ENCODE measurements around the gene KRT6C.

Gene KRT6C

DNA sequence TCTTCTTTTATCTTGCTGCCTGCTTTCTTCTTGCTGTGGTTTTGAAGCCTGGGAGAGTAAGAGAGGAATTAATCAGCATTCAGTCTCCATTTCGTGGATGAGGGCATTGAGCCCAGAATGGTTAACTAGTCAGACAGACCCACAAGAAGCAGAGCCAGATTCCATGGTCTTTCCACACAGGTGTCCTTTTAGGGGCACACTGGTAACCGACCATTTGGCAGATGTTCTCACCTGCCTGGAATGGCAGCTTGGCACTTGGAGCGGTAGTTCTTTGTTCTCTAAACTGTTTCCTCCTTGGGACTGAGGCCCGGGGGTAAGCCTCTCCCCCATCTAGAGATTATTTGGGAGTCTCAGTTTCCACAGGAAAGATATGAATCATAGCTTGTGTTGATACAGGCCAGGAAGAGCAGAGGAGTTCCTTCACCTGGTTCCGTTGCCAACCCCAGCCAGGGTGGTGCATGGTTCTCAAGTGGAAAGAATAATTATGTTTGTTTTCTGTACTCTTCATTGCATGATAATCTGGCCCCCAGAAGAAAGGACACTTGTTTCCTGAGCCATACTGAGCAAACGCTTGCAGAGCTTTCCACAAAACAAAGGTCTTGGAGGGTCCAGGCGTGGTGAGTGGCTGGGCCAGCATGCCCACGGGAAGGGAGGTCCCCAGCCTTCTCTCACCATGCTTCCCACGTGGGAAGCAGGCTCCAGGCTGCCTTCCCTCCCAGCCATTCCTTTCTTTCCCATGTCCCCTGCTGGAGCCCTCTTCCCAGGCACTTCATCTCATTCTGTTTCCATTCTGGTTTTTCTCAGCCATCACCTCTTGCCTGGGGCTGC is 37.4 kb downstream of the KRT6C start:
- DNase-seq (ENCODE audit: low read depth in 4 of 4, low spot score in 1 of 4), result no peak

GRCh38 chr12:52435659-52435999 is 38.0 kb downstream of the KRT6C start:
- no peak for DNase-seq (ENCODE audit: low read depth in 4 of 4, low spot score in 1 of 4)

DNA sequence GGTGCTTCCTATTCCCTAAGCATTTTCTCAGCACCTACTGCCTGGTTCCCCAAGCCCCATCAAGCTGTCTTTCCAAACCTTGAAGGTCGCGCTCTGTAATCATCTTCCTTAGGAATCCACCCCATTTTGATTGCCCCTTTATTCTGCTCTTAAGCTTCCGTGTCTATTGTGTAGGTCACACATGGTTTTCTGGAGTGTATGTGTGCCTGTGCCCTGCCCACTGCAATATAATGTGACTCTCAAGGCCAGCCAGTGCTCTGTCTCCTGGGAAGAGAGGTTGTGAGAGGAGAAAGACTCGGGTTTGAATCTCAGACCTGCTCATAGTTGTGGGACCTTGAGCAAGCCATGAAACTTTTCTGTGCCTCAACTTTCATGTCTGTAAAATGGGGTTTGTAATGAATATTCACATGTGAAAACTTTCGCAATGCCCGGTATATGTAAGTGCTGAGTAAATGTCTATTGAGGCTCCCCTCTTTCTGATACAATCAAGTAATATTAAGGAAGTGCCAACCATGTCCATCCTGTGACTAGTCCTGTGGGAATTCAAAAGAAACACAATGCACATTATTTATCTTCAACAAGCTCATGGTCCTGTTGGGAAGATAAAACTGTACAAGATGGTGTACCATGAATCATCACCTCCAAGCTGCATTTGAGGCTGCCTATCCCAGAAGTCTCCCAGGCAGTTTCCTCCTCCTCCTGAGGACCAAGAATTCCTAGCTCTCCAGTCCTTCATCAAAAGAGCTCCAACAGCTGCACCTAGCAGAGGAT is 38.7 kb downstream of the KRT6C start:
- no peak for DNase-seq (ENCODE audit: low read depth in 4 of 4, low spot score in 1 of 4)

DNA sequence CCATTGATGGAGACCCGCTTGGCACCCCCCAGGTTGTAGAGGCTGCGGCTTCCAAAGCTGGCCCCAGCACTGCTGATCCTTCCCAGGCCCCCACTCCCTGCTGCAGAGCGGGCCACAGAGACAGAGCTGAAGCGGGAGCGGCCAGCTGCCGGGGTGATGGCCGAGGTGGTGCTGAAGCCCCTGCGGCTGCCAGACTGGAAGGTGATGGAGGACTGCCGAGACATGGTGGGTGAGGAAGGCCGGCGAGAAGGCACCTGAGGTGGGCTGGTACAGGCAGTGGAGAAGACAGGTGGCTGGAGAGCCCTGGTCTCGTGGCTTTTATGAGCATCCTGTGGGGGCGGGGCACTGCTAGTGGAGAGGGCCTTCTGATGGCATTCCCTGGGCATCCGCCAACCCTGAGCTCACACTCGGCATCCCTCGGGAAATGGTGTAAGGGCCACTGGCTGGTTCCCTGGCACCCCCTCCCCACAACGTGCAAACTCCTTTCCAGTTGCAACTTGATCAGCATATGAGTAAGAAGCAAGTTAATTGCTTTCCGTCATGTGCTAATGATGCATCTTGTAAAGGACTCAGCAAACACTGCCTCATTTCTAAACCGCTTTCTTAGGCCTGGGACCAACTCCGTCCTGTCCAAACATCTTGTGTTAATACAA is 39.4 kb downstream of the KRT6C start, which contains the start of gene KRT75:
Gene KRT75 (minus strand): TSS at position 291 of the 653 bp plus-strand sequence. CDS start 67 bp downstream, at position 224.
- no peak for DNase-seq (ENCODE audit: low read depth in 4 of 4, low spot score in 1 of 4)

DNA sequence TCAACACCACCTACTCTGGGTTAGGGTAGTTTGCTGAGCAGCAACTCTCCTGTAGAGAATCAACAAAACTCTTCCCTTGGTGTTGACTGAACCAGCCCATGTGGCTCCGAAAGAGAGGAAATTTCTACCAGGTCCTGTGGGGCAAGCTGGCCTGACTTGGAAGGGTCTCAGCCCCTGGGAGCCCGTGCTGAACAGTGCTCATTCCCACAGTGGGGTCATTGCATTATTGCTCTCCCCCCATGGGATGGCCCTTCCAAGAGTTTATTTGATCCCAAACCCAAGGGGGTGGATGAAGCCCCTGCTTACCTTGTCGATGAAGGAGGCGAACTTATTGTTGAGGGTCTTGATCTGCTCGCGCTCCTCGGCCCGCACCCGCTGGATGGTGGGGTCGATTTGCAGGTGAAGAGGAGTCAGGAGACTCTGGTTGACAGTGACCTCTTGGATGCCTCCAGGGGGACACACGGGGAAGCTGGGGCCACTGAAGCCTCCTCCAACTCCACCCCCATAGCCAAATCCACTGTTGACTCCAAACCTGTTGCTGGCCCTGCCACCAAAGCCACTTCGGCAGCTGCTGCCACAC is 40.0 kb downstream of the KRT6C start:
- DNase-seq (ENCODE audit: low read depth in 4 of 4, low spot score in 1 of 4), result no peak

- no peak for DNase-seq (ENCODE audit: low read depth in 4 of 4, low spot score in 1 of 4)
Observed at GRCh38 chr12:52432559-52433207, 40.9 kb downstream of the KRT6C start.

DNA sequence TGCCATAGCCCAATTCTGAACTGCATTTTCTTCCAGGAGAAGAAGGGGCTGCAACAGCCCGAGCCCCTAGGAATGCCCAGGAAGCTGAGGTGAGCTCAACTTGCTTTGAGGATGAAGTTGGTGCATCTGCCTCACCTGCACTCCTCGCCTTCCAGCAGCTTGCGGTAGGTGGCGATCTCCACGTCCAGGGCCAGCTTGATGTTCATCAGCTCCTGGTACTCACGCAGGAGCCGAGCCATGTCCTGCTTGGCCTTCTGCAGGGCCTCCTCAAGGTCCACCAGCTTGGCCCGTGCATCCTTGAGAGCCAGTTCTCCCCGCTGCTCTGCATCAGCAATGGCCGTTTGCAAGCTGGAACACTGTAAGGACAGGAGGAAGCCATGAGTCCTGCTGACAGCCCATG is 45.5 kb downstream of the KRT6C start:
- DNase-seq (ENCODE audit: low read depth in 4 of 4, low spot score in 1 of 4), result no peak

DNA sequence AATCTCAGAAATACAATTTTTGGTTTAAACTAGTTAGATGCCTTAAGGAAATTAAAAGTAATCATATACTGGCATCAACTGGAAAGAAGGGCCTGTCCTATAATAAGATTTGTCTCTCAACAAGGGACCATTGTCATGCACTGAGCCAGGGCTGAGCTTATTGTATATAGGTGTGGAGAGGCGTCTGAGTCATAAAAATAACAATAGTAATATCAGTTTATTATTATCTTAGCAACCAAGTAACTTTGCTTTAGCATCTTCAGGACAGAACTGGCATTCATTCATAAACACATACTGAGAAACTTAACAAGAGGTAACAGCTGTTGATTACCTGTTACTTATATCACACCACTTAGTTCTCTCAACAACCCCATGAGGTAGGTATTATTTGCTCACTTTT is 46.5 kb downstream of the KRT6C start:
- DNase-seq (ENCODE audit: low read depth in 4 of 4, low spot score in 1 of 4), result no peak

DNA sequence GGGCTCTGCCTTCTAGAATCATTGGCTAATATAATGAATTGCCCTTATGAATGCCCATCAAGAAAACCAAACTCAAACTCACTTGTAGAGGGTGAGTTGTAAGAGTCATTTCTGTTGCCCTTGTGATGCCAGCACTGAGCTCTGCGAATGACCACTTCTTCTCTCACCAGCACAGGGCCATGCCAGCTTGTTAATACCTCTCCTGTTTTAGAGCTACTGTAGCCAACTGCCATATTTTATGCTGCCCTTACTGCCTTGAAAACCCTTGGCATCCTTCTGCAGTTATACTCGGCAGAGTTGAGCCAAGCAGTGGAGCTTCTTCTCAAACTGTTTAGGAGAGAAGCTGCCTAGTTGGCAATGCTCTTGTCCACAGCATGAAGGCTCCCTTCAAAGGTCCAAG is 47.6 kb downstream of the KRT6C start:
- DNase-seq (ENCODE audit: low read depth in 4 of 4, low spot score in 1 of 4), result no peak

DNA sequence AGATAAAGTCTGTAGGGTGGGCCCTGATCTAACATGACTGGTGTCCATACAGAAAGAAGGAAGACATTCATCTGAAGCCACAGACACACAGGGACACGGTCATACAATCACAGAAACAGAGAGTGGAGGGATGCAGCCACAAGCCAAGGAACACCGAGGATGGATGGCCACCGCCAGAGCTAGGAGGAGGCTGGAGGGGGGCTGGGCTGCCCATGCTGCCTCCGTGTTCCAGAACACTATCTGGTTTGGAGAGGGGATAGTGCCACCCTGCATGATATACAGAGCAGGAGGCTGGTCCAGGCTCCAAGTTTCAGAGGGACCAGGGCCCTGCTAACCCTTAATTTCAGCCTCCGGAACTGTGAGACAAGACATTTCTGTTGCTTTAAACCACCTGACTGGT is 48.1 kb downstream of the KRT6C start:
- DNase-seq (ENCODE audit: low read depth in 4 of 4, low spot score in 1 of 4), result no peak

- DNase-seq (ENCODE audit: low read depth in 4 of 4, low spot score in 1 of 4), result no peak
Observed at GRCh38 chr12:52423661-52424500, 49.7 kb downstream of the KRT6C start.

- no peak for DNase-seq (ENCODE audit: low read depth in 4 of 4, low spot score in 1 of 4)
Observed at GRCh38 chr12:52423035-52423434, 50.6 kb downstream of the KRT6C start.

- no peak for DNase-seq (ENCODE audit: low read depth in 4 of 4, low spot score in 1 of 4)
Observed at GRCh38 chr12:52419656-52420055, 53.9 kb downstream of the KRT6C start.

- no peak for DNase-seq (ENCODE audit: low read depth in 4 of 4, low spot score in 1 of 4)
Observed at GRCh38 chr12:52418576-52419110, 55.0 kb downstream of the KRT6C start.
